G401 (cell line): Measurements from ENCODE around the gene NARS2. TPM values are rescaled to one million over a fixed set of nuclear protein-coding genes. Genes with fewer than 3 reads are reported as not detected.
"Not testable (repeated sequence)": the region's sequence is repeated elsewhere in the genome, so short reads cannot be mapped to it uniquely, and the experiment has no call there.

Source experiments
- DNase-seq: peaks from one replicate; pipeline ENCODE4 v3.0.0-alpha.2; 2015; ENCODE audit warnings: low spot score
- in situ Hi-C: cut with HindIII; loops from 2 replicates; pipeline ENCODE4 v1.10.0; 2016; ENCODE audit warnings: low sequenced_read_pairs, mixed read lengths
- total RNA-seq: library from RNA; depleted of rRNA; stranded (reverse); fragments of >200 nt; shearing (Covaris generic); gene quantifications from 2 replicates; pipeline ENCODE4 v1.2.3, GENCODE V29; 2014

Gene NARS2
- total RNA-seq, 1 experiment from 2014 or later = 54.9 TPM

GRCh38 chr11:78510025-78510596, 64.6 kb downstream of the NARS2 start:
- DNase-seq = no peak
- in situ Hi-C loops = no loop called here

- in situ Hi-C loops = no loop called here
- DNase-seq = no peak
Measured at GRCh38 chr11:78504708-78505107, 70.0 kb downstream of the NARS2 start.

- DNase-seq = no peak
- in situ Hi-C loops = no loop called here
Measured at GRCh38 chr11:78504181-78504580, 70.5 kb downstream of the NARS2 start.

- in situ Hi-C loops = no loop called here
- DNase-seq = no peak
Measured at GRCh38 chr11:78499971-78500370, 74.7 kb downstream of the NARS2 start.

- in situ Hi-C loops = no loop called here
- no peak for DNase-seq
Measured at GRCh38 chr11:78497293-78497692, 77.4 kb downstream of the NARS2 start.

- no peak for DNase-seq
- in situ Hi-C loops = no loop called here
Measured at GRCh38 chr11:78493413-78493975, 81.2 kb downstream of the NARS2 start.

- no peak for DNase-seq
- in situ Hi-C loops = no loop called here
Measured at GRCh38 chr11:78492973-78493372, 81.7 kb downstream of the NARS2 start.

- no peak for DNase-seq
- in situ Hi-C loops = no loop called here
Measured at GRCh38 chr11:78489184-78489583, 85.5 kb downstream of the NARS2 start.

GRCh38 chr11:78478536-78478935, 96.1 kb downstream of the NARS2 start:
- DNase-seq = no peak
- in situ Hi-C loops = no loop called here

- in situ Hi-C loops = no loop called here
- DNase-seq = no peak
Measured at GRCh38 chr11:78476066-78476465, 98.6 kb downstream of the NARS2 start.

GRCh38 chr11:78474451-78474850, 100.2 kb downstream of the NARS2 start:
- in situ Hi-C loops = no loop called here

GRCh38 chr11:78472905-78473304, 101.8 kb downstream of the NARS2 start:
- in situ Hi-C loops = no loop called here
- DNase-seq = no peak

More at GRCh38 chr11:78474451-78474850, 100.2 kb downstream of the NARS2 start:
- no peak for DNase-seq

- no peak for DNase-seq
- in situ Hi-C loops = no loop called here
Measured at GRCh38 chr11:78472382-78472781, 102.3 kb downstream of the NARS2 start.

GRCh38 chr11:78470861-78471442, 103.7 kb downstream of the NARS2 start:
- DNase-seq = no peak
- in situ Hi-C loops = no loop called here

GRCh38 chr11:78469896-78470295, 104.8 kb downstream of the NARS2 start:
- DNase-seq = peak; percentile 2
- in situ Hi-C loops = no loop called here

GRCh38 chr11:78467931-78468330, 106.7 kb downstream of the NARS2 start:
- no peak for DNase-seq
- in situ Hi-C loops = no loop called here

- in situ Hi-C loops = no loop called here
Measured at GRCh38 chr11:78467370-78467769, 107.3 kb downstream of the NARS2 start.

GRCh38 chr11:78465169-78465942, 109.3 kb downstream of the NARS2 start:
- DNase-seq = no peak
- in situ Hi-C loops = no loop called here

More at GRCh38 chr11:78467370-78467769, 107.3 kb downstream of the NARS2 start:
- DNase-seq = no peak

- in situ Hi-C loops, DNase-seq: not testable (repeated sequence)
Measured at GRCh38 chr11:78464787-78465168, 109.9 kb downstream of the NARS2 start.

- in situ Hi-C loops = no loop called here
- DNase-seq = no peak
Measured at GRCh38 chr11:78460471-78460870, 114.2 kb downstream of the NARS2 start.
